Testis (tissue), 3 donors: ENCODE results near the gene INPP5A. TPM values are rescaled to one million over a fixed set of nuclear protein-coding genes. Genes with fewer than 3 reads are reported as not detected.

Source experiments
- DNase-seq: peaks from one replicate; pipeline ENCODE4 v3.0.0-alpha.2; 2019
- H3K27ac ChIP-seq, 2 donors: fragments of 200-600 bp; sonication (generic); one replicate each; pipeline ENCODE4 v1.5.1; 2019
- H3K27me3 ChIP-seq: fragments of 200-600 bp; sonication (generic); one replicate; pipeline ENCODE4 v1.5.1; 2019
- H3K36me3 ChIP-seq: fragments of 200-600 bp; sonication (generic); one replicate; pipeline ENCODE4 v1.5.1; 2017; ENCODE audit warnings: low read depth; ENCODE audit errors: missing control alignments
- H3K4me1 ChIP-seq: fragments of 200-600 bp; sonication (generic); one replicate; pipeline ENCODE4 v1.5.1; 2019
- H3K4me3 ChIP-seq, 2 donors: fragments of 200-600 bp; sonication (generic); one replicate each; pipeline ENCODE4 v1.5.1; 2017 to 2019
- H3K9me3 ChIP-seq: fragments of 200-600 bp; sonication (generic); one replicate; pipeline ENCODE4 v1.5.1; 2017
- CTCF ChIP-seq, 3 experiments: fragments of 450-650 bp in 2 of 3; fragments of 200-600 bp in 1 of 3; sonication (generic) in 1 of 3; IDR thresholded peaks; one replicate each; pipeline ENCODE4 v1.5.1; 2016 to 2019; ENCODE audit warnings: antibody characterized with exemption in 3 of 3, mild to moderate bottlenecking in 2 of 3, moderate library complexity in 1 of 3
- POLR2A ChIP-seq: fragments of 450-650 bp; IDR thresholded peaks from one replicate; pipeline ENCODE4 v1.6.1; 2017; ENCODE audit warnings: antibody characterized with exemption, mild to moderate bottlenecking, moderate library complexity
- WGBS, 2 donors: methylation state at CpG; one replicate each; pipeline ENCODE4 v1.1.5; 2018; 5-methylcytosine and 5-hydroxymethylcytosine counted together
- intact Hi-C: fragments of 100-400 bp; cut with DNase I; formaldehyde crosslinking; loops from one replicate; pipeline ENCODE4 v1.15.1; 2023; ENCODE audit warnings: low total_unique reads
- polyA plus RNA-seq: library from polyadenylated mRNA; stranded (reverse); fragments of 350-450 nt; fragmentation: Illumina TruSeq; extraction: RNeasy Lipid Tissue Mini Kit (QIAGEN cat#74804); gene quantifications from one replicate; pipeline ENCODE4 v1.2.3, GENCODE V29; 2014; ENCODE audit warnings: low read depth, low replicate concordance; ENCODE audit not compliant: insufficient read depth
- total RNA-seq, 2 donors: library from RNA; depleted of rRNA; stranded (reverse); fragments of >200 nt; gene quantifications; one replicate each; pipeline ENCODE4 v1.2.3, GENCODE V29; 2016

INPP5A gene
- total and polyA plus RNA-seq, 3 donors from 2014 or later, result 54.1 to 103 (median 73.0) TPM

- Histone ChIP-seq H3K27ac (no peak overlapping the region), H3K9me3 (no peaks in the 10 kb centered on the region), H3K4me3 (no peak overlapping the region), H3K4me1 (peaks cover 42% of the 10 kb centered on the region), H3K27me3 (no peaks in the 10 kb centered on the region), H3K36me3 (no peaks in the 10 kb centered on the region)
- intact Hi-C loops, result no loop called here
- WGBS, 2 donors, result 86 to 92% methylated on average over 9 to 11 of the region's 11 CpGs
- TF ChIP-seq CTCF (IDR thresholded peaks at IDR 0.05) (no peak), POLR2A (no peak)
- no peak for DNase-seq
Measured at GRCh38 chr10:132587175-132587574, 49.6 kb downstream of the INPP5A start.

- no peaks in the 10 kb centered on the region for H3K36me3 ChIP-seq
- WGBS, 2 donors, result 55 to 59% methylated on average over 24 to 25 of the region's 25 CpGs
- H3K4me3 ChIP-seq, result no peak overlapping the region
- peak; percentile 44 for DNase-seq
- H3K4me1 ChIP-seq, result peaks cover 37% of the 10 kb centered on the region
- TF ChIP-seq POLR2A, result no peak
- TF ChIP-seq CTCF (IDR thresholded peaks at IDR 0.05), result no peak
- no peaks in the 10 kb centered on the region for H3K9me3 ChIP-seq
- peak overlapping the region in 1 of 2 donors; percentile 78 for H3K27ac ChIP-seq
- H3K27me3 ChIP-seq, result no peaks in the 10 kb centered on the region
- intact Hi-C loops, result no loop called here
Measured at GRCh38 chr10:132588301-132589013, 50.9 kb downstream of the INPP5A start.

- peaks cover 31% of the 10 kb centered on the region for H3K4me1 ChIP-seq
- no peak for DNase-seq
- WGBS, 2 donors, result 76 to 83% methylated on average over 10 to 14 of the region's 14 CpGs
- H3K36me3 ChIP-seq, result no peaks in the 10 kb centered on the region
- H3K27me3 ChIP-seq, result no peaks in the 10 kb centered on the region
- H3K27ac ChIP-seq, result peak overlapping the region; percentile 18 to 78
- intact Hi-C loops, result no loop called here
- no peaks in the 10 kb centered on the region for H3K9me3 ChIP-seq
- H3K4me3 ChIP-seq, result no peak overlapping the region
- no peak for TF ChIP-seq POLR2A
- TF ChIP-seq CTCF (IDR thresholded peaks at IDR 0.05), result no peak
Measured at GRCh38 chr10:132589015-132589414, 51.4 kb downstream of the INPP5A start.

GRCh38 chr10:132589681-132590080, 52.1 kb downstream of the INPP5A start:
- peak overlapping the region in 1 of 2 donors; percentile 18 for H3K27ac ChIP-seq

More at GRCh38 chr10:132589681-132590080, 52.1 kb downstream of the INPP5A start:
- Histone ChIP-seq H3K4me1 (peaks cover 30% of the 10 kb centered on the region), H3K4me3 (no peak overlapping the region), H3K9me3 (no peaks in the 10 kb centered on the region), H3K27me3 (no peaks in the 10 kb centered on the region), H3K36me3 (no peaks in the 10 kb centered on the region)
- DNase-seq, result no peak
- 85 to 93% methylated on average over 3 to 16 of the region's 16 CpGs for WGBS, 2 donors
- intact Hi-C loops, result no loop called here
- TF ChIP-seq CTCF (IDR thresholded peaks at IDR 0.05) (no peak), POLR2A (no peak)
